ENCODE measurements around the gene POTEH. TPM values are rescaled to one million over a fixed set of nuclear protein-coding genes. Genes with fewer than 3 reads are reported as not detected.

POTEH gene
- total and polyA plus RNA-seq, 8 donors = not detected

Small RNA genes within 50 kb of the gene (small RNA-seq; reads per million reads assigned to genes)
- 0 reads per million in 4 donors for gene RNU6-816P

Other genes starting within 250 kb of the POTEH start
- gene OR11H1, start 161.8 kb upstream of the POTEH start, total RNA-seq = not detected
- not detected for gene OR11H1, start 161.8 kb upstream of the POTEH start, polyA plus RNA-seq